Epithelial cell of esophagus (primary cell): ENCODE measurements around the gene CLCN2.
A peak's percentile ranks its signal among the peaks of the same experiment; 100 is the strongest.

ENCODE experiments used
- DNase-seq: peaks from one replicate; pipeline ENCODE4 v3.0.0; 2010; ENCODE audit warnings: low read depth
- H3K4me3 ChIP-seq: 2 replicates; pipeline ENCODE4 v1.5.1; 2011; ENCODE audit warnings: mild to moderate bottlenecking, low read length, control low read depth
- CTCF ChIP-seq: IDR thresholded peaks from 2 replicates; pipeline ENCODE4 v1.5.1; 2011; ENCODE audit warnings: low read depth, mild to moderate bottlenecking, low read length, control low read depth, inconsistent platforms; ENCODE audit not compliant: insufficient read depth; ENCODE audit errors: missing control alignments

CLCN2 gene

DNA sequence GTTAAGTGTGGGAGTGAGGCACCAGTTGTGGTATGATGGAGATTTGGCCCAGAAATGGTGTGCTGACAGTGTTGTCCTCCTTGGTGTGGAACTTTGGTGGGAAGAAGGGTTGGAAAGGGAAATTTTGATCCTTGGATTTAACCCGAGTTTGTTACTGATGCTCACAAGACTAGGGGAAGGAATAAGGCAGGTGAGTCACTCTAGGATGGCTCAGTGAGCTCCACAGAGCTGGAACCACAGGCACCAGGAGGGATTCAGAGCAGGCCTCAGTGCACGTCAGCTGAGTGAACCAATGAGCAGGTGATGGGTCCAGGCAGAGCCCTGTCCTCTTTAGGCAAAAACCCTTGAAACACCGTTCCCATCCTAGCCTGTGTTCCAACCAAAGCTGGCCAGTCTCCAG lies 29.9 kb upstream of the CLCN2 start:
- TF ChIP-seq CTCF, result no peak
- H3K4me3 ChIP-seq, result no peak overlapping the region
- peak; percentile 17 for DNase-seq

DNA sequence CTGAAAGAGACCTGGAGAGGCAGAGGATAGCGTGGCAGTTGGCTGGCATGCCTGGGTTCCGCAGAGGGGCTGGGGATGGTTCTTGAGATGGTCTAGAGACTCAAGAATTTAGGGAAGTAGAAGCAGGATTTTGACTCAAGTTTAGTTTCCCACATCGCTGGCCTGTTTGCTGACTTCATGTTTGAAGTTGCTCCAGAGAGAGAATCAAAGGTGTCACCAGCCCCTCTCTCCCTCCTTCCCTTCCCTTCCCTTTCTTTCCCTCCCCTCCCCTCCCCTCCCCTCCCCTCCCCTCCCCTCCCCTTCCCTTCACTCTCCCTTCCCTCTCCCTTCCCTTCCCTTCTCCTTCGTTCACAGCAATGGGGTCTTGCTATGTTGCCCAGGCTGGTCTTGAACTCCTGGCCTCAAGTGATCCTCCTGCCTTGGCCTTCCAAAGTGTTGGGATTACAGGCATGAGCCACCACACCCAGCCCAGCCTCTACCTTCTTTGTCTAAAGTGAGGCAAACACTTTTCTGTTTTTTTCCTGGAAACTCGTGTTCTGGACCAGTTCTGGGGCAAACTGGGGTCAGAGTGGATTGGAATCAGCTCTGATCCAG lies 28.6 kb upstream of the CLCN2 start:
- no peak for TF ChIP-seq CTCF
- no peak for DNase-seq
- H3K4me3 ChIP-seq, result no peak overlapping the region

DNA sequence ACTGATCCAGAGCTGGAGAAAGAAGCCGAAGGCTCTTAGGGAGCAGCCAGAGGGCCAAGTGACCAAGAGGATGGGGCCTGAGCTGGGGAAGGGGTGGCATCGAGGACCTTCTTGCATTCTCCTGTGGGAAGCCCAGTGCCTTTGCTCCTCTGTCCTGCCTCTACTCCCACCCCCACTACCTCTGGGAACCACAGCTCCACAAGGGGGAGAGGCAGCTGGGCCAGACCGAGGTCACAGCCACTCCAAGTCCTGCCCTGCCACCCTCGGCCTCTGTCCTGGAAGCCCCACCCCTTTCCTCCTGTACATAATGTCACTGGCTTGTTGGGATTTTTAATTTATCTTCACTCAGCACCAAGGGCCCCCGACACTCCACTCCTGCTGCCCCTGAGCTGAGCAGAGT lies 28.0 kb upstream of the CLCN2 start:
- TF ChIP-seq CTCF, result no peak
- DNase-seq, result no peak
- H3K4me3 ChIP-seq, result no peak overlapping the region

- no peak for TF ChIP-seq CTCF
- H3K4me3 ChIP-seq, result no peak overlapping the region
- DNase-seq, result no peak
These were observed 27.5 kb upstream of the CLCN2 start for GRCh38 chr3:184388936-184389230.

- DNase-seq, result no peak
- no peak for TF ChIP-seq CTCF
- H3K4me3 ChIP-seq, result no peak overlapping the region
These were observed 26.9 kb upstream of the CLCN2 start for GRCh38 chr3:184388164-184388935.

GRCh38 chr3:184387174-184387714 lies 25.8 kb upstream of the CLCN2 start:
- H3K4me3 ChIP-seq, result no peak overlapping the region
- TF ChIP-seq CTCF, result no peak
- no peak for DNase-seq
